WTC11 (cell line): ENCODE data around the gene SPIRE1.

Experiments used
- AFF4 ChIP-seq: sonication (generic); formaldehyde crosslinking; IDR thresholded peaks from 2 replicates; pipeline ENCODE4 v1.8.1; 2023; ENCODE audit warnings: mild to moderate bottlenecking, missing genetic modification reagents, borderline replicate concordance
- ATF2 ChIP-seq: sonication (generic); formaldehyde crosslinking; IDR thresholded peaks from 2 replicates; pipeline ENCODE4 v1.8.1; 2022; ENCODE audit warnings: low read depth, missing genetic modification reagents, borderline replicate concordance
- ATF3 ChIP-seq: sonication (generic); formaldehyde crosslinking; conservative IDR thresholded peaks from 2 replicates; pipeline ENCODE4 v1.8.1; 2022; ENCODE audit warnings: mild to moderate bottlenecking, missing genetic modification reagents
- CTCF ChIP-seq: fragments of 200-600 bp; IDR thresholded peaks from 2 replicates; pipeline ENCODE4 v1.8.0; 2022; ENCODE audit warnings: antibody characterized with exemption
- HMGXB4 ChIP-seq: sonication (generic); formaldehyde crosslinking; IDR thresholded peaks from 2 replicates; pipeline ENCODE4 v1.8.1; 2023; ENCODE audit warnings: mild to moderate bottlenecking, moderate library complexity, missing genetic modification reagents
- IRF2 ChIP-seq: sonication (generic); formaldehyde crosslinking; IDR thresholded peaks from 2 replicates; pipeline ENCODE4 v1.8.0; 2022; ENCODE audit warnings: low read depth, missing genetic modification reagents, borderline replicate concordance
- MAX ChIP-seq: sonication (generic); formaldehyde crosslinking; IDR thresholded peaks from 2 replicates; pipeline ENCODE4 v1.8.0; 2022; ENCODE audit warnings: mild to moderate bottlenecking, missing genetic modification reagents
- MXD4 ChIP-seq: fragments of 250-450 bp; sonication (Bioruptor Pico); IDR thresholded peaks from 2 replicates; pipeline ENCODE4 v1.8.0; 2021; ENCODE audit warnings: mild to moderate bottlenecking, moderate library complexity, borderline replicate concordance
- NFYB ChIP-seq: sonication (generic); formaldehyde crosslinking; conservative IDR thresholded peaks from 2 replicates; pipeline ENCODE4 v1.8.0; 2022; ENCODE audit warnings: low read depth, missing genetic modification reagents
- RORB ChIP-seq: fragments of 250-450 bp; sonication (Bioruptor Pico); IDR thresholded peaks from 2 replicates; pipeline ENCODE4 v1.9.0; 2021; ENCODE audit warnings: mild to moderate bottlenecking
- SP1 ChIP-seq: sonication (generic); formaldehyde crosslinking; conservative IDR thresholded peaks from 2 replicates; pipeline ENCODE4 v1.8.1; 2022; ENCODE audit warnings: missing genetic modification reagents
- ZNF423 ChIP-seq: fragments of 250-450 bp; sonication (Bioruptor Pico); IDR thresholded peaks from 2 replicates; pipeline ENCODE4 v2.1.2; 2022; ENCODE audit warnings: mild to moderate bottlenecking, moderate library complexity

GRCh38 chr18:12567849-12568248, 90.1 kb downstream of the SPIRE1 start:
- TF ChIP-seq CTCF (no peak), MAX (CRISPR knock-in tag) (no peak), ZNF423 (no peak), IRF2 (CRISPR knock-in tag) (no peak), AFF4 (CRISPR knock-in tag) (no peak), NFYB (CRISPR knock-in tag) (no peak), HMGXB4 (CRISPR knock-in tag) (no peak), RORB (no peak), ATF2 (no peak), MXD4 (CRISPR knock-in tag) (no peak), ATF3 (CRISPR knock-in tag) (no peak), SP1 (CRISPR knock-in tag) (no peak)
